ENCODE measurements around the gene EEA1.

EEA1 gene

DNA sequence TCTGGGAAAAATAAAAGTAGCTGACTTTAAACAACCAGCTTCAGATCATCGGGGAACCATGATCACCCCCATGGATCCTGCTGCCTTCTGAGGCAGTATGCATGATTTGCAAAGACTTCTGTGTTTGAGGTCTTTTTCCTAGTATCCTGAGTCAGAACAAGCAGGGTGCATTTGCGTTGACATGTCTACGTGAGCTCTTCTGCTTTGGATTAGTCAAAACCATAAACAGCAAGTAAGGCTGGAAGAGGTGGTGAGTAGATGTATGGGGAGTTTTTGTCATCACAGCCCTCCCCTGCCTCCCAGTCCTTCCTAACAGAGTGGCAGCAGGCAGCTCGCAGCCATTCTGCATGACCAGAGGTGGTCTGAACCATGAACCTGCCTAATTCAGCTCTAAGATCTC is 202.2 kb downstream of the EEA1 start:
- no peak overlapping the region for H3K4me3 ChIP-seq (ENCODE audit: low read length)
- TF ChIP-seq ZNF274 (IDR thresholded peaks at IDR 0.05; ENCODE audit: low read depth, low read length): no peak

DNA sequence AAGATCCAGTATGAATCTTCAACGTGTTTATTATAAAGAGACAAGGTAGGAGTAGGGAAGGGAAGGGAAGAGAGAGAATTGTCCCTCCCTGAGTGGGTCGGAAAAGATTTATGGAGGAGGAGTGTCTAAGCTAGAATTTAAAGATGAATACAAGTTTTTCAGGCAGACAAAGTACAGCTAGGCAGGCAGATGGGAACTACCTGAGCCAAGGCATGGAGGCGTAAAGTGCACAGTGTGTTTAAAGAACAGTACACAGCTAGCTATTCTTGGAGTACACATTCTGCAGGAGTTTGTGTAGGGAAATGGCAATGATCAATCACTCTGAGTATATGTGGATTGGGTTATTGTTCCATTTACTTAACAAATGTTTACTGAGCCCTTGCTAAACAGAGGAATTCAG is 206.2 kb downstream of the EEA1 start:
- no peak for TF ChIP-seq ZNF274 (IDR thresholded peaks at IDR 0.05; ENCODE audit: low read depth, low read length)
- no peak overlapping the region for H3K4me3 ChIP-seq (ENCODE audit: low read length)

DNA sequence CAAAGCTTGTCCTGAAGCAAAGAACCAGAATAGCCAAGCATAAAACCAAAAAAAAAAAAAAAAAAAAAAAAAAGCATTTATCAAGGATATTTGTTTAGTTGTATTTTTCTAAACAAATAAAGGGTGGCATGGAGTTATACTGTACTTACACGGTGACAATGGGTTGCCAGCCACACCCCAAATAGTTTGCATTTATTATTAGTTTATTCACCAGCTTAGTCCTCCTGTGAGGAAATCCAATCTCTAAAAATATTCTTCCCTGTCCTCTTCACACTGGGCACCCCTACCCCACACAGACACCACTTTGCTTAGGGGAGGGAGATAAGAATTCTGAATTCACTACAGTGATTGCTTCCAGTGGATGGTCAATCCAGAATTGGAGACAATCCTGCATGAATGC is 207.4 kb downstream of the EEA1 start:
- TF ChIP-seq ZNF274 (IDR thresholded peaks at IDR 0.05; ENCODE audit: low read depth, low read length): no peak
- H3K4me3 ChIP-seq (ENCODE audit: low read length): no peak overlapping the region

DNA sequence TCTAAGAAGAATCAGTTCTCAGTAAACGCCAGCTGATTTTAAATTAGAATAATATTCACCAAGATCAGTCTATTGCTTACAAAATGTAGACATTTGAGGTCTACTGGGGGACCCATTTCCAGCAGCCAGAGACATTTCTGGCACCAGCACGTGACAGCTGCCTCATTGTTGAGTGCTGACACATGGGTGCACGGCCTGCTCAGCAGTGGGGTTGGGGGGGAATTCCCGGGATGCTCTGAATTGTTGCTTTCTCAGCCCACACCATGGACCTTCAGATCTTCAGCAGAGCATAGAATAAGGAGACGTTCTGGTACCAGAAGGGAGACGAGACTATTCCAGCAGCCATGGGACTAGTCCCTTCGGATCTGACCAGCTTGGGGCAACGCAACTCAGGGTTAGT is 208.0 kb downstream of the EEA1 start:
- TF ChIP-seq ZNF274 (IDR thresholded peaks at IDR 0.05; ENCODE audit: low read depth, low read length): no peak
- H3K4me3 ChIP-seq (ENCODE audit: low read length): no peak overlapping the region

Measured in GM08714 (cell line).